ENCODE measurements around the gene NUCB1.

DNA sequence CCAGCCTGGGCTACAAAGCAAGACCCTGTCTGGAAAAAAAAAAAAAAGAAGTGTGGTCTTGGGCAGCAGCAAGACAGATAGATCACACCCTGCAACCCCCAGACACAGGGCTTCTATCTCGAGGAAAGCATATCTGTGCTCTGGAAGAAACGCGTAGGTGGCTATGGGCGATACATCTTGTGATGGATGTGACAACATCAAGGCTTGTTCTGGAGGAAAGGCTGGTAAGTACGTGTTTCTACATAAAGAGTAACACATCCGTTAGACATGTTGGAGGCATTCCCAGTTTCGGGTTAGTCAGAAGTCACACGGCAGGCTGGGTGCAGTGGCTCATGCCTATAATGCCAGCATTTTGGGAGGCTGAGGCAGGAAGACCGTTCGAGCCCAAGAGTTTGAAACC, 26.8 kb downstream of the NUCB1 start:
- TF ChIP-seq, protein P1, sequence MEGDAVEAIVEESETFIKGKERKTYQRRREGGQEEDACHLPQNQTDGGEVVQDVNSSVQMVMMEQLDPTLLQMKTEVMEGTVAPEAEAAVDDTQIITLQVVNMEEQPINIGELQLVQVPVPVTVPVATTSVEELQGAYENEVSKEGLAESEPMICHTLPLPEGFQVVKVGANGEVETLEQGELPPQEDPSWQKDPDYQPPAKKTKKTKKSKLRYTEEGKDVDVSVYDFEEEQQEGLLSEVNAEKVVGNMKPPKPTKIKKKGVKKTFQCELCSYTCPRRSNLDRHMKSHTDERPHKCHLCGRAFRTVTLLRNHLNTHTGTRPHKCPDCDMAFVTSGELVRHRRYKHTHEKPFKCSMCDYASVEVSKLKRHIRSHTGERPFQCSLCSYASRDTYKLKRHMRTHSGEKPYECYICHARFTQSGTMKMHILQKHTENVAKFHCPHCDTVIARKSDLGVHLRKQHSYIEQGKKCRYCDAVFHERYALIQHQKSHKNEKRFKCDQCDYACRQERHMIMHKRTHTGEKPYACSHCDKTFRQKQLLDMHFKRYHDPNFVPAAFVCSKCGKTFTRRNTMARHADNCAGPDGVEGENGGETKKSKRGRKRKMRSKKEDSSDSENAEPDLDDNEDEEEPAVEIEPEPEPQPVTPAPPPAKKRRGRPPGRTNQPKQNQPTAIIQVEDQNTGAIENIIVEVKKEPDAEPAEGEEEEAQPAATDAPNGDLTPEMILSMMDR (IDR thresholded peaks at IDR 0.05): no peak
- TF ChIP-seq POLR2A (IDR thresholded peaks at IDR 0.05): no peak

Measured in Peyer's patch (tissue), 4 donors.